ENCODE measurements around the gene SMIM9. TPM values are rescaled to one million over a fixed set of nuclear protein-coding genes. Genes with fewer than 3 reads are reported as not detected.

SMIM9 gene
- total RNA-seq, 2 experiments from 2014 or later: 1.6 TPM; not detected in 1

DNA sequence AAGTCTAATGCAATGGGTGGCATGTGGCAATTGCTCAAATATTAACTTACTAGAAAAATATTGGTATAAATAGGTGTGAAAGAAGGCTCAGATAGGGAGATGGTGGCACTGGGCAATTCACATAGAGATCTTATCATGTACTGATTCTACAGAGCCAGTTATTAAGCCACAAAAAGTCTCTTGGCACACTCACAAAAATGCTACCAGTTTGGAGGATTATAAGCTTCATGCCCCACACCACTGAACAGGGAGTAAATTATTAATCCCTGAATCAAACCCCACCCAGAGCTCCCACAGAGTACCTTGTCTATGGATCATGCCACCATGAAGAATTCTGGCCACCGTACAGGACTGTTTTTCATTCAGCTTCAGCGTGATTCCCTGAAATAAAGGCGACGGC, 43.0 kb downstream of the SMIM9 start:
- Mint-ChIP-seq H3K9me3 (no peaks in the 10 kb centered on the region), H3K4me3 (no peak overlapping the region), H3K27me3 (no peaks in the 10 kb centered on the region), H3K36me3 (peaks cover 33% of the 10 kb centered on the region), H3K27ac (no peak overlapping the region), H3K4me1 (peaks cover 9% of the 10 kb centered on the region)
- POLR2A ChIA-PET: no interaction called here
- no peak for ATAC-seq (ENCODE audit: low read depth)
- no peak for DNase-seq

DNA sequence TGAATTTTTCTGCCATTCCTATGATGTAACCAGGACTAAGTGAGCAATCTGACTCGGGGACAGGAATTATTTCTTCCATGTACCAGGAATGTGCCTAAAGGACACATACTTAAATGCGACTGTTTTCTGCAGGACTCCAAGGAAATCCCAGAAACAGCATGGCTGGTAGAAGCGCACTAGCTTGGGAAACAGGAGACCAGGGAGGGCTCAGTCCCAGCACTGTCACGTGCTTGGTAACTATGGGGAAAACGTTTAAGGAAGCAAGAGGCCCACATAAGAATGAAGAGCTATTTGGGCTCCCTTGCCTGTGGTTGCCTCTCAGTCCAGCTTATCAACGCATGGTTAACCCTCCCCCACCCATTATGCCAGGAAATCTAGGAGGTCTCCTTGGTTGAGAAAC, 48.7 kb downstream of the SMIM9 start:
- Mint-ChIP-seq H3K27ac (no peak overlapping the region), H3K4me3 (no peak overlapping the region), H3K36me3 (peaks cover 53% of the 10 kb centered on the region)

DNA sequence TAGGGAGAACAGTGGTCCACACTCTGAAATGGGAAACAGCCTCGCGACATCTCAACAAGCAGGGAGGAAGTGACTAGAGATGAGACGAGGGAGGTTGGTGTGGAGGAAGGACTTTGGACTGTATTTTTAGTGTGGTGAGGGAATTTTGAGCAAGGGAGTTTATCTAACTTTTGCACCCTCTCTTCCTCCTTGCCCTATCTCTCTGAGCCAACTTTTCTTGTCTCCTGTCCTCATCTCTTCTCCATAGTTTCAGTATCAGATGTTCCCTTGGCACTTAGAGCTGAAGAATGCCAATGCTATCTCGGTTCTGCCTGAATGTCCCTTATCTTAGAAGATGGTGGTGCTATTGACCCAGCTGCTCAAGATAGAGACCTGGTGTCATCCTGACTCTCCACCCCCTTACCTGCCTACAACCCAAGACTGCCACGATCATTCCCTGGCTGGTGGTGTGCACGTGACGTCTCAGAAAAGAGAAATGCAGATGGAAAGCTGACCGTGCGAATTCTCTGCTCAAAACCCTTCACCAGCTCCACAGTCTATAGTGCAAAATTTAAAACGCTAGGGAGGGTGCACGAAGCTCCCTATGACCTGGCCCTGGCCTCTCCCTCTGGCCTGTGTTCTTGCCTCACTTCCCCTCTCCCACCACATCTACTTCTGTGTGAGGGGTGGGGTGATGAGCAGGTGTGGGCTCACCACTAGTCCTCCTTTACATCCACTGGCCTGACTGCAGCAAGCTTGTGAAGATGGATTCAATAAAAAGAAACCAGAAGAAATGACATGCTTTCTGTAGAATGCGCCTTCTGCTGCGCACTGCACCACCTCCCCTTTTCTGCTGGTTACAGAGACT, 50.1 kb downstream of the SMIM9 start:
- H3K4me3 Mint-ChIP-seq: peak overlapping the region; percentile 69
- no peaks in the 10 kb centered on the region for H3K9me3 Mint-ChIP-seq

More for the DNA sequence above, 48.7 kb downstream of the SMIM9 start:
- DNase-seq: no peak
- Mint-ChIP-seq H3K27me3 (no peaks in the 10 kb centered on the region), H3K9me3 (no peaks in the 10 kb centered on the region), H3K4me1 (peaks cover 18% of the 10 kb centered on the region)
- ATAC-seq (ENCODE audit: low read depth): no peak
- POLR2A ChIA-PET: interaction anchor here (1.1 kb wide), 1 partner anchor 19 kb away, joined by 4 read pairs; the partner anchor contains the start of gene MPP1

DNA sequence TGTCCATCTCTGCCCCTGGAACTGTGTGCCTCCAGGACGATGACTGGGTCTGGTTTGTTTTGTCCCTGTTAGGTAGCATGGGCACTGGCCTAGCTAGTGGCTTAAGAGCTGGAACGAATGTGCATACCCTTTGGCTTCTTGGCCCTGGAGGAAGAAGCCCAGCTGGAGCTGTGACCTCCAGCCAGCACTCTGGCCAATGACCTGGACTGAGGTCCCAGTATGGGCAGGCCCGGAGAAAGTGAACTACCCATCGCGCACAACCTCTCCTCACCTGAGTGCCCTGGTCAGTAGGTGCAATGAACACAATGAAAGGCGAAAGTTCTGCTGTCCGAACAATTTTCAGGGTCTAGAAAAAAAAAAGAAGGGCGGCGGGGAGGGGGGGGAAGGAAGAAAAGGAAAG, 53.5 kb downstream of the SMIM9 start:
- H3K27me3 Mint-ChIP-seq: no peaks in the 10 kb centered on the region
- DNase-seq (no peak), ATAC-seq (ENCODE audit: low read depth) (no peak)
- peaks cover 19% of the 10 kb centered on the region for H3K4me1 Mint-ChIP-seq
- POLR2A ChIA-PET: interaction anchor here (1.1 kb wide), 1 partner anchor 16 kb away, joined by 4 read pairs; no protein-coding TSS in a partner anchor
- H3K4me3 Mint-ChIP-seq: no peak overlapping the region
- peaks cover 29% of the 10 kb centered on the region for H3K36me3 Mint-ChIP-seq
- no peaks in the 10 kb centered on the region for H3K9me3 Mint-ChIP-seq
- H3K27ac Mint-ChIP-seq: no peak overlapping the region

More for the DNA sequence above, 50.1 kb downstream of the SMIM9 start:
- Mint-ChIP-seq H3K36me3 (peaks cover 47% of the 10 kb centered on the region), H3K4me1 (peaks cover 18% of the 10 kb centered on the region), H3K27ac (peak overlapping the region; percentile 83), H3K27me3 (no peaks in the 10 kb centered on the region)
- DNase-seq (no peak), ATAC-seq (ENCODE audit: low read depth) (peak; percentile 26)
- POLR2A ChIA-PET: interaction anchor here (0.7 kb wide), 1 partner anchor 15 kb away, joined by 3 read pairs; no protein-coding TSS in a partner anchor

DNA sequence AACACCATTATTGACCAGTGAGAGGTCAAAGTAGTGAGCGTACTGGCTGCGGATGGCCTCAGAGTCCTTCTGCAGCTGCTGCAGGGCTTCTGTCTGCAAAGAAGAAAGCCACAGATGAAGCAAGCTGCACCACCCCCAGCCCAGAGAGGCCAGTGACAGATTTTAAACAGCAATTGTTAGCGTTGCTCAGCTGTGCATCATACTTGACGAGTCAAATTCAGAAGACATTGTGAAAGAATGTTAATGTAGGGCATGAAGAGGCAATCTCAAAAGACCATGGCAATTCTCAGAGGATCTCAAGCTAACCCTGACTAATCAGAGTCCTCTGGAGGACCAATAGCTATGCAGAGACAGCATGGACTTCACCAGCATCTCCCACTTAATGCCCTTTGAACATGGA, 55.2 kb downstream of the SMIM9 start:
- ATAC-seq (ENCODE audit: low read depth): no peak
- POLR2A ChIA-PET: no interaction called here

DNA sequence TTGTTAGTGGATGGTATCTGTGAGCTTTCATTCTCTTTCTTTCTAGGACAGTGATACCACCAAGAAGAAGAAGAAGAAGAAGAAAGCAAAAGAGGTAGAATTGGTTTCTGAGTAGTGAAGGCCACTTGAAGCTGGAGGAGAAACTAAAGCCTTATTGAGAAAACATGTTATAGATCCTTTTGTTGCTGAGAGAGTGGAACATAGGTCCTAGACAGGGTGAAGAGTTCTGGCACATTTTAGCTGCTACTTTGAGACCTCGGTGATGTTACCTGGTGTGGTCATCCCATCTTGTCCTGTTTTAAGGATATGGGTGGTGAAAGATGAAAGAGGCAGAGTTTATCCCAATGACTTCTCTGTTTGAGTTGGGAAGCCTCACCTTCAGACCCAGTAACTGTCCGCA, 57.7 kb downstream of the SMIM9 start:
- Mint-ChIP-seq H3K9me3 (no peaks in the 10 kb centered on the region), H3K4me3 (no peak overlapping the region), H3K36me3 (peaks cover 19% of the 10 kb centered on the region), H3K27me3 (no peaks in the 10 kb centered on the region), H3K27ac (no peak overlapping the region), H3K4me1 (peaks cover 13% of the 10 kb centered on the region)
- ATAC-seq (ENCODE audit: low read depth) (no peak), DNase-seq (no peak)
- POLR2A ChIA-PET: interaction anchor here (1.3 to 1.5 kb wide), 2 partner anchors 13 to 28 kb away, joined by 4 to 5 read pairs; partner anchors contain the start of genes DKC1 and MPP1

More for the DNA sequence above, 55.2 kb downstream of the SMIM9 start:
- H3K4me3 Mint-ChIP-seq: no peak overlapping the region
- H3K9me3 Mint-ChIP-seq: no peaks in the 10 kb centered on the region
- peaks cover 19% of the 10 kb centered on the region for H3K4me1 Mint-ChIP-seq
- H3K36me3 Mint-ChIP-seq: peaks cover 24% of the 10 kb centered on the region
- H3K27me3 Mint-ChIP-seq: no peaks in the 10 kb centered on the region
- no peak overlapping the region for H3K27ac Mint-ChIP-seq
- no peak for DNase-seq

DNA sequence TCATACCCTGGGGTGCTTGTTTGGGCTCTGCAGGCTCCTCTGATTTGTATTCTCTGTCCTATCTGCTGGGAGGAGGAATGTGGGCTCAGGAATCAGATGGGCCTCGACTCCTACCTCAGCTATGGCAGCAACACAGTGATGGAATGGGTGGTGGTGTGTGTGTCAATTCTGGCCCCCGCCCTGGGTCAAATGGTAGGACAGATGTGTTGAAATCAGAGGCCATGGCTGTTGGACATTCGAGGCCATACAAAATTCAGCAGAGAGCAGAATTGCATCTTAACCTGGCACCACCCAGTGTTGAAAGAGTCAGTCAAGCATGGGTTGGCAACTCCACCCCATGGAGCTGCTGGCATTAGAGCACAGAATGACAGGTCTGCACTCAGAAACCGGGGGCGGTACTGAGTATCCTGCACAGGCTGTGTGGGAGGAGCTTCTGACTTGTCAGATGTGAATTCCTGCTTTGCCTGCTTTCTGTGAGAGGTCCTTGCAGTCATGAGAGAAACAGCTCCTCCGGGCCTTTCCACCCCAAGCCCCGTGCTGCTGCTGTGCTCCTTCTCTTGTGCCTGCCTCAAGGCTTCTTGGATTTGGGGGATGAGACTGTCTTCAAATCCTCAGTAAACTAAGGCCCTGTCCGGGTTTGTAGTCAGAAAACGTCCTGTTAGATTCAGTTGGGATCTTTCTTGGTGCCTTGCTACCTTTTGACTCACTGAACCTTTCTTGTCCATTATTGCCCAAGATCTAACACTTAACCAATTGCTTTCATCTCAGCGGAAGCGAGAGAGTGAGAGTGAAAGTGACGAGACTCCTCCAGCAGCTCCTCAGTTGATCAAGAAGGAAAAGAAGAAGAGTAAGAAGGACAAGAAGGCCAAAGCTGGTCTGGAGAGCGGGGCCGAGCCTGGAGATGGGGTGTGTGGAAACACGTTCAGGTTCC, 58.8 kb downstream of the SMIM9 start:
- POLR2A ChIA-PET: interaction anchor here (1.3 to 1.5 kb wide), 2 partner anchors 12 to 29 kb away, joined by 4 to 5 read pairs; partner anchors contain the start of genes DKC1 and MPP1
- Mint-ChIP-seq H3K27me3 (no peaks in the 10 kb centered on the region), H3K4me1 (peaks cover 15% of the 10 kb centered on the region), H3K4me3 (no peak overlapping the region), H3K36me3 (peaks cover 21% of the 10 kb centered on the region), H3K9me3 (no peaks in the 10 kb centered on the region), H3K27ac (no peak overlapping the region)
- no peak for DNase-seq
- no peak for ATAC-seq (ENCODE audit: low read depth)

DNA sequence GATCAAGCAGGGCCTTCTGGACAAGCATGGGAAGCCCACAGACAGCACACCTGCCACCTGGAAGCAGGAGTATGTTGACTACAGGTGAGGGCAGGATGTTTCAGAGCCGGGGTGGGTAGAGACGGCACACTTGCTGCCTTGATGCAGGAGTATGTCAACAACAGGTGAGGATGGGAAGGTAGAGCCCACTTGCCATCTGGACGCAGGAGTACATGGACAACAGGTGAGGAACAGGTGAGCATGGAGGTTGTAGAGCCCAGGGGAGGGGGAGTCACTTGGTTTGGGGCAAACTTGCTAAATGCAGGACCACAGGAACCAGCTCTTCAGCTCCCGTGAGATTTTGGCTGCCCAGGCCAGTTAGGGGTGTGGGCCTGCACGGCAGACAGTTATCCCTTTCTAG, 59.8 kb downstream of the SMIM9 start:
- no peak overlapping the region for H3K4me3 Mint-ChIP-seq
- no peak overlapping the region for H3K27ac Mint-ChIP-seq
- DNase-seq: no peak
- no peak for ATAC-seq (ENCODE audit: low read depth)
- H3K9me3 Mint-ChIP-seq: no peaks in the 10 kb centered on the region
- peaks cover 17% of the 10 kb centered on the region for H3K4me1 Mint-ChIP-seq
- POLR2A ChIA-PET: interaction anchor here (2.5 kb wide), 1 partner anchor 11 kb away, joined by 8 read pairs; the partner anchor contains the start of gene DKC1
- H3K27me3 Mint-ChIP-seq: no peaks in the 10 kb centered on the region
- peaks cover 25% of the 10 kb centered on the region for H3K36me3 Mint-ChIP-seq

Other genes with a start within 250 kb of the SMIM9 start
- gene CTAG1A, start 249.5 kb downstream of the SMIM9 start, total RNA-seq: not detected
- not detected for gene CTAG1B, start 215.4 kb downstream of the SMIM9 start, total RNA-seq
- 10 to 100 TPM; 17.1 to 21.0 TPM for gene CTAG2, start 181.1 kb downstream of the SMIM9 start, total RNA-seq
- gene GAB3, start 83.6 kb downstream of the SMIM9 start, total RNA-seq: 10 to 100 TPM; 17.7 to 18.7 TPM
- gene DKC1, start 71.8 kb downstream of the SMIM9 start, total RNA-seq: 10 to 100 TPM; 67.2 to 70.5 TPM
- gene MPP1, start 29.2 kb downstream of the SMIM9 start, total RNA-seq: 10 to 100 TPM; 59.8 to 64.9 TPM
- gene F8A1, start 51.7 kb upstream of the SMIM9 start, total RNA-seq: 10 to 100 TPM; 47.9 to 50.5 TPM
- gene F8, start 188.1 kb upstream of the SMIM9 start, total RNA-seq: 1 to 10 TPM; 6.8 to 7.8 TPM
- gene FUNDC2, start 192.2 kb upstream of the SMIM9 start, total RNA-seq: 10 to 100 TPM; 44.3 to 47.4 TPM
- gene CMC4, start 236.5 kb upstream of the SMIM9 start, total RNA-seq: 1 to 10 TPM; 6.7 to 7.5 TPM
- gene MTCP1, start 236.5 kb upstream of the SMIM9 start, total RNA-seq: 10 to 100 TPM; 24.5 TPM
- gene BRCC3, start 236.8 kb upstream of the SMIM9 start, total RNA-seq: 10 to 100 TPM; 25.0 to 26.0 TPM

All from activated naive CD8-positive, alpha-beta T cell treated with anti-CD3 and anti-CD28 coated beads, Interleukin-2, amount 10 ng/mL, durations not matched to agents 7 days and 5 days (primary cell).